Measurements from ENCODE around the gene HCST.
"Not testable (repeated sequence)": the region's sequence is repeated elsewhere in the genome, so short reads cannot be mapped to it uniquely, and the experiment has no call there.

HCST gene

GRCh38 chr19:35901854-35902661 lies at the start of gene HCST:
Gene HCST, plus strand, starts transcription at chr19:35902529. Its CDS starts 65 bp downstream, at chr19:35902594.
- no peak for DNase-seq (ENCODE audit: low read depth in 2 of 2)

GRCh38 chr19:35853038-35853756 lies 49.1 kb upstream of the HCST start:
- no peak for DNase-seq (ENCODE audit: low read depth in 2 of 2)

GRCh38 chr19:35856546-35857149 lies 45.7 kb upstream of the HCST start, which contains the start of gene KIRREL2:
Gene KIRREL2, plus strand, starts transcription at chr19:35856911. Its CDS starts 209 bp downstream, at chr19:35857120.
- no peak for DNase-seq (ENCODE audit: low read depth in 2 of 2)

- DNase-seq (ENCODE audit: low read depth in 2 of 2) = no peak
These were observed 44.0 kb upstream of the HCST start for GRCh38 chr19:35858311-35858710.

- DNase-seq (ENCODE audit: low read depth in 2 of 2) = no peak
These were observed 42.9 kb upstream of the HCST start for GRCh38 chr19:35859414-35859813.

GRCh38 chr19:35860436-35860817 lies 41.9 kb upstream of the HCST start:
- no peak for DNase-seq (ENCODE audit: low read depth in 2 of 2)

GRCh38 chr19:35860818-35861639 lies 41.3 kb upstream of the HCST start:
- no peak for DNase-seq (ENCODE audit: low read depth in 2 of 2)

- no peak for DNase-seq (ENCODE audit: low read depth in 2 of 2)
These were observed 40.6 kb upstream of the HCST start for GRCh38 chr19:35861640-35862160.

- DNase-seq (ENCODE audit: low read depth in 2 of 2) = no peak
These were observed 39.8 kb upstream of the HCST start for GRCh38 chr19:35862528-35862927.

GRCh38 chr19:35863018-35863417 lies 39.3 kb upstream of the HCST start:
- DNase-seq (ENCODE audit: low read depth in 2 of 2) = no peak

- DNase-seq (ENCODE audit: low read depth in 2 of 2) = peak in 1 of 2 donors; percentile 48
These were observed 34.0 kb upstream of the HCST start, which contains the start of gene APLP1 for GRCh38 chr19:35868172-35868822. Gene APLP1, plus strand, starts transcription at chr19:35868574. Its CDS starts 63 bp downstream, at chr19:35868637.

GRCh38 chr19:35868823-35869326 lies 33.5 kb upstream of the HCST start:
- DNase-seq (ENCODE audit: low read depth in 2 of 2) = no peak

- peak in 1 of 2 donors; percentile 43 for DNase-seq (ENCODE audit: low read depth in 2 of 2)
These were observed 32.8 kb upstream of the HCST start for GRCh38 chr19:35869327-35870123.

- DNase-seq (ENCODE audit: low read depth in 2 of 2) = not testable (repeated sequence)
These were observed 32.1 kb upstream of the HCST start for GRCh38 chr19:35870124-35870736.

GRCh38 chr19:35870798-35871197 lies 31.5 kb upstream of the HCST start:
- no peak for DNase-seq (ENCODE audit: low read depth in 2 of 2)

- DNase-seq (ENCODE audit: low read depth in 2 of 2) = no peak
These were observed 30.7 kb upstream of the HCST start for GRCh38 chr19:35871611-35872010.

GRCh38 chr19:35872180-35872579 lies 30.1 kb upstream of the HCST start:
- no peak for DNase-seq (ENCODE audit: low read depth in 2 of 2)

GRCh38 chr19:35874392-35874930 lies 27.9 kb upstream of the HCST start:
- DNase-seq (ENCODE audit: low read depth in 2 of 2) = no peak

GRCh38 chr19:35879068-35879467 lies 23.3 kb upstream of the HCST start:
- no peak for DNase-seq (ENCODE audit: low read depth in 2 of 2)

Measured in stimulated activated CD8-positive, alpha-beta memory T cell treated with anti-CD3 and anti-CD28 coated beads, Interleukin-2, amount 100 ng/mL, for 1 hour (primary cell).